Measurements from ENCODE around the gene CLIP4. TPM values are rescaled to one million over a fixed set of nuclear protein-coding genes. Genes with fewer than 3 reads are reported as not detected.
A peak's percentile ranks its signal among the peaks of the same experiment; 100 is the strongest.

The CLIP4 gene
- total and polyA plus RNA-seq, 10 of the 15 experiments (the other 5 are each of a cell fraction or from before 2014, with no cell fraction given): 5.5 to 34.9 (median 16.8) TPM

GRCh38 chr2:29074411-29074810, 40.8 kb upstream of the CLIP4 start, which contains the start of gene PCARE:
PCARE (minus strand) TSS chr2:29074523; CDS start chr2:29074261, 262 bp downstream.
- Histone ChIP-seq H2AFZ (ENCODE audit: control insufficient read depth, low read depth, low read length) (peak within 1 kb of the TSS; percentile 5; the same call in 1 of the 2 replicates), H3K9ac (ENCODE audit: control insufficient read depth, insufficient read depth, low read length) (no peak within 1 kb of the TSS), H3K4me2 (ENCODE audit: control insufficient read depth, insufficient read depth) (peak within 1 kb of the TSS; percentile 18; the same call in 1 of the 2 replicates), H3K27ac (ENCODE audit: control insufficient read depth, insufficient read depth) (no peak within 1 kb of the TSS), H3K79me2 (ENCODE audit: control insufficient read depth, insufficient read depth, low read length) (no peaks in the 10 kb centered on the region), H3K27me3 (replicated peaks in 1 of 2; ENCODE audit: control insufficient read depth in 2 of 2, insufficient read depth in 2 of 2, low read length in 1 of 2) (no peaks in the 10 kb centered on the region), H3K4me1 (ENCODE audit: control insufficient read depth, insufficient read depth, low read length) (peaks cover 3% of the 10 kb centered on the region; the same call in 1 of the 2 replicates), H3K36me3 (ENCODE audit: control insufficient read depth in 2 of 2, insufficient read depth in 2 of 2, low read length in 1 of 2) (no peaks in the 10 kb centered on the region), H3K4me3 (no peak within 1 kb of the TSS), H3K9me3 (replicated peaks; ENCODE audit: control insufficient read depth, insufficient read depth, low read length) (peaks cover 2% of the 10 kb centered on the region; the same call in 1 of the 3 replicates), H4K20me1 (ENCODE audit: control insufficient read depth, insufficient read depth) (no peaks in the 10 kb centered on the region)
- intact Hi-C loops (cut with micrococcal nuclease; ENCODE audit: unreplicated experiment): loop anchor here (5.0 kb wide), 1 partner anchor 38 kb away; no protein-coding TSS in a partner anchor
- DNase-seq (ENCODE audit: low read depth, low spot score) (no peak), FAIRE-seq (no peak), ATAC-seq (no peak)
- BruUV-seq (replicated peaks): no TSS peak
- RAD21 ChIA-PET (ENCODE audit: unreplicated experiment): interaction anchor here (1.3 kb wide), 1 partner anchor 9 kb away, joined by 4 read pairs; no protein-coding TSS in a partner anchor
- POLR2A ChIA-PET: no interaction called here
- in situ Hi-C loops (cut with MboI): no loop called here
- SMC1A ChIA-PET (ENCODE audit: uncharacterized antibody, unreplicated experiment): interaction anchor here (1.6 to 1.7 kb wide), 2 partner anchors 9 to 56 kb away, joined by 5 to 7 read pairs; no protein-coding TSS in a partner anchor
- 83% methylated on average over 8 of the region's 8 CpGs for WGBS (ENCODE audit: insufficient coverage, insufficient replicate concordance, low lambda C conversion rate, missing lambda C conversion rate)
- CTCF ChIA-PET: interaction anchor here (0.7 kb wide), 1 partner anchor 620 kb away, joined by 3 read pairs; no protein-coding TSS in a partner anchor
- TF ChIP-seq SMAD5 (IDR thresholded peaks at IDR 0.05; ENCODE audit: low read depth): no peak
- TF ChIP-seq HDAC2 (IDR thresholded peaks at IDR 0.05): no peak
- no peak for TF ChIP-seq TCF3 (IDR thresholded peaks at IDR 0.05; ENCODE audit: borderline replicate concordance, insufficient read depth, low read depth, low read length)
- TF ChIP-seq IKZF2 (IDR thresholded peaks at IDR 0.05): no peak
- no peak for TF ChIP-seq JUND (IDR thresholded peaks at IDR 0.05; ENCODE audit: low read depth, low read length)
- TF ChIP-seq, protein P1, sequence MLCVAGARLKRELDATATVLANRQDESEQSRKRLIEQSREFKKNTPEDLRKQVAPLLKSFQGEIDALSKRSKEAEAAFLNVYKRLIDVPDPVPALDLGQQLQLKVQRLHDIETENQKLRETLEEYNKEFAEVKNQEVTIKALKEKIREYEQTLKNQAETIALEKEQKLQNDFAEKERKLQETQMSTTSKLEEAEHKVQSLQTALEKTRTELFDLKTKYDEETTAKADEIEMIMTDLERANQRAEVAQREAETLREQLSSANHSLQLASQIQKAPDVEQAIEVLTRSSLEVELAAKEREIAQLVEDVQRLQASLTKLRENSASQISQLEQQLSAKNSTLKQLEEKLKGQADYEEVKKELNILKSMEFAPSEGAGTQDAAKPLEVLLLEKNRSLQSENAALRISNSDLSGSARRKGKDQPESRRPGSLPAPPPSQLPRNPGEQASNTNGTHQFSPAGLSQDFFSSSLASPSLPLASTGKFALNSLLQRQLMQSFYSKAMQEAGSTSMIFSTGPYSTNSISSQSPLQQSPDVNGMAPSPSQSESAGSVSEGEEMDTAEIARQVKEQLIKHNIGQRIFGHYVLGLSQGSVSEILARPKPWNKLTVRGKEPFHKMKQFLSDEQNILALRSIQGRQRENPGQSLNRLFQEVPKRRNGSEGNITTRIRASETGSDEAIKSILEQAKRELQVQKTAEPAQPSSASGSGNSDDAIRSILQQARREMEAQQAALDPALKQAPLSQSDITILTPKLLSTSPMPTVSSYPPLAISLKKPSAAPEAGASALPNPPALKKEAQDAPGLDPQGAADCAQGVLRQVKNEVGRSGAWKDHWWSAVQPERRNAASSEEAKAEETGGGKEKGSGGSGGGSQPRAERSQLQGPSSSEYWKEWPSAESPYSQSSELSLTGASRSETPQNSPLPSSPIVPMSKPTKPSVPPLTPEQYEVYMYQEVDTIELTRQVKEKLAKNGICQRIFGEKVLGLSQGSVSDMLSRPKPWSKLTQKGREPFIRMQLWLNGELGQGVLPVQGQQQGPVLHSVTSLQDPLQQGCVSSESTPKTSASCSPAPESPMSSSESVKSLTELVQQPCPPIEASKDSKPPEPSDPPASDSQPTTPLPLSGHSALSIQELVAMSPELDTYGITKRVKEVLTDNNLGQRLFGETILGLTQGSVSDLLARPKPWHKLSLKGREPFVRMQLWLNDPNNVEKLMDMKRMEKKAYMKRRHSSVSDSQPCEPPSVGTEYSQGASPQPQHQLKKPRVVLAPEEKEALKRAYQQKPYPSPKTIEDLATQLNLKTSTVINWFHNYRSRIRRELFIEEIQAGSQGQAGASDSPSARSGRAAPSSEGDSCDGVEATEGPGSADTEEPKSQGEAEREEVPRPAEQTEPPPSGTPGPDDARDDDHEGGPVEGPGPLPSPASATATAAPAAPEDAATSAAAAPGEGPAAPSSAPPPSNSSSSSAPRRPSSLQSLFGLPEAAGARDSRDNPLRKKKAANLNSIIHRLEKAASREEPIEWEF (IDR thresholded peaks at IDR 0.05; ENCODE audit: insufficient replicate concordance, low read depth, low read length): no peak
- no peak for TF ChIP-seq CBX3 (IDR thresholded peaks at IDR 0.05; ENCODE audit: borderline replicate concordance, low read depth)
- TF ChIP-seq HCFC1 (IDR thresholded peaks at IDR 0.05; ENCODE audit: low read length): no peak
- TF ChIP-seq RB1 (IDR thresholded peaks at IDR 0.05; ENCODE audit: borderline replicate concordance): no peak
- TF ChIP-seq RCOR1 (conservative IDR thresholded peaks at IDR 0.05; ENCODE audit: low read depth, low read length): no peak
- no peak for TF ChIP-seq YY1 (IDR thresholded peaks at IDR 0.05; ENCODE audit: low read depth, low read length)
- TF ChIP-seq SIX5 (IDR thresholded peaks at IDR 0.05; ENCODE audit: low read depth, low read length, severe bottlenecking): no peak
- TF ChIP-seq CREB1 (IDR thresholded peaks at IDR 0.05; ENCODE audit: low read depth): no peak

Measured in GM12878 (cell line).